Cerebellar nuclear complex (tissue), 1 donor: ENCODE data around the gene SARNP.
"Not testable (repeated sequence)": the region's sequence is repeated elsewhere in the genome, so short reads cannot be mapped to it uniquely, and the experiment has no call there.

ENCODE experiments used
- DNase-seq, 2 experiments: peaks; one replicate each; lab custom pipeline; 2025; lab: John Stamatoyannopoulos, UW

Gene SARNP

GRCh38 chr12:55797068-55797467 lies 20.5 kb downstream of the SARNP start:
- no peak for DNase-seq

GRCh38 chr12:55795950-55796349 lies 21.6 kb downstream of the SARNP start:
- DNase-seq = no peak

GRCh38 chr12:55789893-55790292 lies 27.6 kb downstream of the SARNP start:
- DNase-seq = no peak

- DNase-seq = no peak
Observed at GRCh38 chr12:55789171-55789570, 28.4 kb downstream of the SARNP start.

GRCh38 chr12:55788546-55788945 lies 29.0 kb downstream of the SARNP start:
- DNase-seq = no peak

GRCh38 chr12:55780685-55781084 lies 36.8 kb downstream of the SARNP start:
- DNase-seq = no peak

GRCh38 chr12:55777856-55778255 lies 39.7 kb downstream of the SARNP start:
- no peak for DNase-seq

- no peak for DNase-seq
Observed at GRCh38 chr12:55771736-55772135, 45.8 kb downstream of the SARNP start.

GRCh38 chr12:55767156-55767555 lies 50.4 kb downstream of the SARNP start:
- no peak for DNase-seq

GRCh38 chr12:55765736-55766290 lies 51.7 kb downstream of the SARNP start:
- no peak for DNase-seq

- DNase-seq = peak; percentile 21 to 59
Observed at GRCh38 chr12:55762646-55763045, 54.9 kb downstream of the SARNP start.

GRCh38 chr12:55760663-55761062 lies 56.9 kb downstream of the SARNP start:
- no peak for DNase-seq

GRCh38 chr12:55758575-55758974 lies 58.9 kb downstream of the SARNP start:
- DNase-seq = not testable (repeated sequence)

GRCh38 chr12:55757701-55758100 lies 59.8 kb downstream of the SARNP start:
- DNase-seq = no peak

GRCh38 chr12:55755246-55755645 lies 62.3 kb downstream of the SARNP start:
- DNase-seq = no peak

- DNase-seq = no peak
Observed at GRCh38 chr12:55748230-55748993, 69.1 kb downstream of the SARNP start.

- no peak for DNase-seq
Observed at GRCh38 chr12:55746913-55747231, 70.7 kb downstream of the SARNP start.

- DNase-seq = no peak
Observed at GRCh38 chr12:55746174-55746912, 71.2 kb downstream of the SARNP start.

GRCh38 chr12:55745361-55746173 lies 72.0 kb downstream of the SARNP start:
- DNase-seq = no peak

GRCh38 chr12:55744340-55745030 lies 73.0 kb downstream of the SARNP start:
- no peak for DNase-seq

GRCh38 chr12:55743406-55744339 lies 73.9 kb downstream of the SARNP start:
- DNase-seq = no peak
